ENCODE measurements around the gene ABCB4.

DNA sequence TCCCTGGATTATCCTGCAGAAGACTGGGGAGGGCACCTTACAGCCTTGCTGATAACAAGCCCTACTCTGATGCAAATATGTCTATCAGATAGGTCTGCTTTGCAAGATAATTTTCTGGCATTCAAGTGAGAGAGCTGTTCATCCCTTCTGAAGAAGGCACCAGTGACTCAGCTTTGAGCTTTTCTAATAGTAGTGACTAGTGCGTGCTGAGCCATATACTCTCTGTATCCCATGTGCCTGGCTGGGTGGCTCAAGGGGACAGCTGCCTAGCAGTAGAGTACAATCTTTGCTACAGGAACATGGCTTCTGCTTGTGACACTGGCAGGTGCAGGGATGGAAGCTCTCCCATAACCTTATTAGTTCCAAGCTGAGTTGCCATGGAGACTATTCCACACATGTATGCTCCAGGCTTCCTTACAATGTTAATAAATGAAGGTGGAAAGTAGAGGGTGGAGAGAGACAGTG is 35.0 kb upstream of the ABCB4 start:
- TF ChIP-seq, protein P1, sequence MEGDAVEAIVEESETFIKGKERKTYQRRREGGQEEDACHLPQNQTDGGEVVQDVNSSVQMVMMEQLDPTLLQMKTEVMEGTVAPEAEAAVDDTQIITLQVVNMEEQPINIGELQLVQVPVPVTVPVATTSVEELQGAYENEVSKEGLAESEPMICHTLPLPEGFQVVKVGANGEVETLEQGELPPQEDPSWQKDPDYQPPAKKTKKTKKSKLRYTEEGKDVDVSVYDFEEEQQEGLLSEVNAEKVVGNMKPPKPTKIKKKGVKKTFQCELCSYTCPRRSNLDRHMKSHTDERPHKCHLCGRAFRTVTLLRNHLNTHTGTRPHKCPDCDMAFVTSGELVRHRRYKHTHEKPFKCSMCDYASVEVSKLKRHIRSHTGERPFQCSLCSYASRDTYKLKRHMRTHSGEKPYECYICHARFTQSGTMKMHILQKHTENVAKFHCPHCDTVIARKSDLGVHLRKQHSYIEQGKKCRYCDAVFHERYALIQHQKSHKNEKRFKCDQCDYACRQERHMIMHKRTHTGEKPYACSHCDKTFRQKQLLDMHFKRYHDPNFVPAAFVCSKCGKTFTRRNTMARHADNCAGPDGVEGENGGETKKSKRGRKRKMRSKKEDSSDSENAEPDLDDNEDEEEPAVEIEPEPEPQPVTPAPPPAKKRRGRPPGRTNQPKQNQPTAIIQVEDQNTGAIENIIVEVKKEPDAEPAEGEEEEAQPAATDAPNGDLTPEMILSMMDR (IDR thresholded peaks at IDR 0.05; ENCODE audit: poor library complexity): no peak
- no peak for TF ChIP-seq EZH2 (IDR thresholded peaks at IDR 0.05; ENCODE audit: borderline replicate concordance)

Data from hepatocyte (in vitro differentiated cells).